Upper lobe of right lung (tissue), 1 donor: Measurements from ENCODE around the gene SCT. TPM values are rescaled to one million over a fixed set of nuclear protein-coding genes. Genes with fewer than 3 reads are reported as not detected.

Experiments
- ATAC-seq: fragments of 200-7000 bp; cut with Tn5 transposase; one replicate; pipeline ENCODE4 v1.9.1; 2020; ENCODE audit warnings: mild to moderate bottlenecking, moderate library complexity
- DNase-seq: peaks from one replicate; pipeline ENCODE4 v3.0.0-alpha.2; 2020
- H3K27ac ChIP-seq: fragments of 200-600 bp; one replicate; pipeline ENCODE4 v1.8.0; 2022
- H3K27me3 ChIP-seq: fragments of 200-600 bp; one replicate; pipeline ENCODE4 v1.8.0; 2022; ENCODE audit warnings: mild to moderate bottlenecking
- H3K36me3 ChIP-seq: fragments of 200-600 bp; one replicate; pipeline ENCODE4 v1.8.0; 2022
- H3K4me1 ChIP-seq: fragments of 200-600 bp; one replicate; pipeline ENCODE4 v1.8.0; 2022
- H3K4me3 ChIP-seq: fragments of 200-600 bp; one replicate; pipeline ENCODE4 v1.8.0; 2022; ENCODE audit warnings: mild to moderate bottlenecking
- H3K9me3 ChIP-seq: fragments of 200-600 bp; one replicate; pipeline ENCODE4 v1.8.0; 2022
- CTCF ChIP-seq: fragments of 200-600 bp; IDR thresholded peaks from one replicate; pipeline ENCODE4 v1.8.0; 2022; ENCODE audit warnings: antibody characterized with exemption
- intact Hi-C: fragments of 100-400 bp; cut with DNase I; formaldehyde crosslinking; loops from one replicate; pipeline ENCODE4 v1.11.0; 2022
- total RNA-seq: library from RNA; stranded (reverse); fragmentation: NEBNext Ultra II Directional; extraction: Animal tissue kit (Norgen Biotek cat#: 25700); gene quantifications from one replicate; pipeline ENCODE4 v1.2.1, GENCODE V29; 2021
- donor health status: DM: no; HTN: yes; CAD: no; lungs with severe emphysema.

Gene SCT
- total RNA-seq, 1 donor from 2014 or later: not detected

DNA sequence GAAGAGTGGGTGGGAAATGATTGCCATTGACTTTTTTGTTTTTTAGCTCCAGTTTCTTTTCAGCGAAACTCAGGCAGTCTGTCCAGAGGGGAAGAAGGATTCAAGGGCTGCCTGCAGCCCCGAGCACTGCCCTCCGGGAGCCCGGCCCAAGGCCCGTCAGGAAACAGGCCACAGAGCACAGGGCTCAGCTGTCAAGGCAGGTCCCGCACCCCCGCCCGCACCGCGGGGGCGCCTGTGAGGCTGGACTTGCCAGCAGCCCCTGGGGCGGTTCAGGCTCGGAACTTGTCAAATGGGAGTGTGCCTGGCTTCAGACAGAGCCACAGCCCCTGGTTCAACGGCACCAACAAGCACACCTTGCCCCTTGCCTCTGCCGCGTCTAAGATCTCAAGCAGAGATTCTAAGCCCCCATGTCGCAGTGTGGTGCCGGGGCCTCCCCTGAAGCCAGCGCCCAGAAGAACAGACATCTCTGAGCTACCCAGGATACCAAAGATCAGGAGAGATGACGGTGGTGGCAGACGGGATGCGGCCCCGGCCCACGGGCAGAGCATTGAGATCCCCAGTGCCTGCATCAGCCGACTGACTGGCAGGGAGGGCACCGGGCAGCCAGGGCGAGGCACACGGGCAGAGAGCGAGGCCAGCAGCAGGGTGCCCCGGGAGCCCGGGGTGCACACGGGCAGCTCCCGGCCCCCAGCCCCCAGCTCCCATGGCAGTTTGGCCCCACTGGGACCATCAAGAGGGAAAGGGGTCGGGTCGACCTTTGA, 19.8 kb downstream of the SCT start:
- TF ChIP-seq CTCF: no peak
- Histone ChIP-seq H3K4me3 (no peak overlapping the region), H3K27ac (no peak overlapping the region), H3K27me3 (no peaks in the 10 kb centered on the region), H3K4me1 (no peaks in the 10 kb centered on the region), H3K9me3 (no peaks in the 10 kb centered on the region), H3K36me3 (peaks cover 100% of the 10 kb centered on the region)
- ATAC-seq (no peak), DNase-seq (no peak)
- intact Hi-C loops: no loop called here

- intact Hi-C loops: no loop called here
- H3K27me3 ChIP-seq: no peaks in the 10 kb centered on the region
- H3K9me3 ChIP-seq: no peaks in the 10 kb centered on the region
- H3K4me3 ChIP-seq: no peak overlapping the region
- no peak overlapping the region for H3K27ac ChIP-seq
- H3K36me3 ChIP-seq: peaks cover 100% of the 10 kb centered on the region
- no peak for TF ChIP-seq CTCF
- peak; percentile 88 for DNase-seq
- H3K4me1 ChIP-seq: no peaks in the 10 kb centered on the region
- ATAC-seq: peak; percentile 84
These were observed 20.7 kb downstream of the SCT start for GRCh38 chr11:606245-606644.

DNA sequence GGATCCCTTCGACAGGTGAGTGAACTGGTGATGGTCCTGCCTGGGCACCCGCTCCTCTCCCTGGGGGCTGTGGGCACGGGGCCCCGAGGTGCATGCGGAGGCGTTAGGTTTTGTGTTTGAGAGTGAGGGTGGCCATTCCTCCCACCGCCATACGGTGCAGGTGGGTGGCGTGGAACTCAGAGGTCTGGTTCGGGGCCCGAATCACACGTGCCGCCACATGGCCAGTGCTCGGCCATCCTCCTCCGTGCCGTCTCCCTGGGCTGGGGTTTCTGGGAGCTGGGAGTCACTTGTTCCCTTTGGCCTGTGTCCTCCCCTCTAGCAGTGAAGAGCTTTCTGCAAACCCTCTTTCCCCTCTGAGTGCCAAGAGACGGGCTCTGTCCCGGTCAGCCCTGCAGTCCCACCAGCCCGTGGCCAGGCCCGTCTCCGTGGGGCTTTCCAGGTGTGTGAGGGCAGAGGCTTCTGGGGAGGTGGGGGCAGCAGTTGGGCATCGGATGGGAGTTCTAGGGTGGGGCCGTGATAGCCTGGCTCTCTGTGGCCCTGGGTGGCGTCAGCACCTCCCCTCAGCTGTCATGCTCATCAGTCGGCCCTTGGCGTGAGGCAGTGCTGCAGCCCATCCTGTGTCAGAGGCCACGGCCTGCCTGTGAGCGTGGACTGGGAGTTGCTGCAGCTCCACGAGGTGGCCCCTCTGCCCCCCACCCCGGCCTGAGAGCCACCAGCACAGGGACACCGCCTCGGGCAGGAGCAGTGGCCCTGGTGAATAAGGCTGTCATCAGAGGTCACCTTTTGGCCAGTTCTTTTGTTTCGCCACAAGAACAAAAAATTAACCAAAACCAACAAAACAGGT, 21.5 kb downstream of the SCT start:
- ATAC-seq: no peak
- no peak for TF ChIP-seq CTCF
- Histone ChIP-seq H3K27me3 (no peaks in the 10 kb centered on the region), H3K9me3 (no peaks in the 10 kb centered on the region), H3K27ac (no peak overlapping the region), H3K4me1 (no peaks in the 10 kb centered on the region), H3K4me3 (no peak overlapping the region), H3K36me3 (peaks cover 100% of the 10 kb centered on the region)
- DNase-seq: no peak
- intact Hi-C loops: no loop called here

DNA sequence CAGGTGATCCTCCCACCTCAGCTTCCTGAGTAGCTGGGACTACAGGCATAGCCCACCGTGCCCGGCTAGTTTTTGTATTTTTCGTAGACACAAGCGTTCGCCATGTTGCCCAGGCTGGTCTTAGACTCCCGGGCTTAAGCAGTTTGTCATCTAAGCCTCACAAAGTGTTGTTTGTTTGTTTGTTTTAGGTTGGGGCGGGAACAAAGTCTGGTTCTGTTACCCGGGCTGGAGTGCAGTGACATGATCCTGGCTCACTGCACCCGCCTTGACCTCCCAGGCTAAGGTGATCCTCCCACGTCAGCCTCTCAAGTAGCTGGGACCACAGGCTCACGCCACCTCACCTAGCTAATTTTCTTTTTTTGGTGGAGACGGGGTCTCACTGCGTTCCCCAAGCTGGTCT, 23.8 kb downstream of the SCT start:
- no peaks in the 10 kb centered on the region for H3K4me1 ChIP-seq
- ATAC-seq (no peak), DNase-seq (no peak)
- no peak overlapping the region for H3K27ac ChIP-seq
- H3K4me3 ChIP-seq: no peak overlapping the region
- intact Hi-C loops: no loop called here
- no peak for TF ChIP-seq CTCF
- H3K36me3 ChIP-seq: peaks cover 99% of the 10 kb centered on the region
- no peaks in the 10 kb centered on the region for H3K9me3 ChIP-seq
- no peaks in the 10 kb centered on the region for H3K27me3 ChIP-seq

GRCh38 chr11:601573-602245, 25.3 kb downstream of the SCT start:
- Histone ChIP-seq H3K4me3 (no peak overlapping the region), H3K9me3 (no peaks in the 10 kb centered on the region), H3K36me3 (peaks cover 97% of the 10 kb centered on the region), H3K27me3 (no peaks in the 10 kb centered on the region), H3K4me1 (no peaks in the 10 kb centered on the region), H3K27ac (no peak overlapping the region)
- no peak for ATAC-seq
- DNase-seq: no peak
- intact Hi-C loops: no loop called here
- TF ChIP-seq CTCF: no peak
